BLaER1 treated with 17β-estradiol and CSF1 and Interleukin-3, amounts not matched to agents 10 nM and 100 nM (cell line): Measurements from ENCODE around the gene KSR2.

ENCODE experiments used
- H3K27ac ChIP-seq, 11 experiments: shearing (Covaris generic); formaldehyde crosslinking; 2 replicates each; pipeline ENCODE4 v1.8.1; 2022
- H3K27me3 ChIP-seq, 11 experiments: shearing (Covaris generic); formaldehyde crosslinking; 2 replicates each; pipeline ENCODE4 v1.8.1; 2022
- H3K36me3 ChIP-seq, 11 experiments: shearing (Covaris generic); formaldehyde crosslinking; 2 replicates each; pipeline ENCODE4 v1.8.1; 2022
- H3K4me1 ChIP-seq, 10 experiments: shearing (Covaris generic); formaldehyde crosslinking; 2 replicates each; pipeline ENCODE4 v1.8.1; 2022
- H3K4me2 ChIP-seq, 11 experiments: shearing (Covaris generic); formaldehyde crosslinking; 2 replicates each; pipeline ENCODE4 v1.8.1; 2022
- H3K4me3 ChIP-seq, 10 experiments: shearing (Covaris generic); formaldehyde crosslinking; 2 replicates each; pipeline ENCODE4 v1.8.1; 2022
- H3K9ac ChIP-seq, 11 experiments: shearing (Covaris generic); formaldehyde crosslinking; 2 replicates each; pipeline ENCODE4 v1.8.1; 2022
- H3K9me3 ChIP-seq, 11 experiments: shearing (Covaris generic); formaldehyde crosslinking; replicated peaks in 1 of 11; 2 replicates each; pipeline ENCODE4 v1.8.1; 2022
- H4K20me1 ChIP-seq, 11 experiments: shearing (Covaris generic); formaldehyde crosslinking; 2 replicates each; pipeline ENCODE4 v1.8.1; 2022
- Cebpa-rat ChIP-seq, 11 experiments: shearing (Covaris generic); IDR thresholded peaks; 2 replicates each; pipeline ENCODE4 v1.8.1; 2022

KSR2 gene

GRCh38 chr12:117968826-117969659 is at the start of gene KSR2:
Gene KSR2, minus strand, starts transcription at chr12:117968990. Its CDS starts 735 bp downstream, at chr12:117968255.
- peaks cover 0 to 5% (median 0%) of the 10 kb centered on the region in 11 experiments; a peak in 2 of 22 replicates for H4K20me1 ChIP-seq
- H3K9ac ChIP-seq: peak within 1 kb of the TSS in 10 of 11 experiments; percentile 25 to 67 (median 50); a peak in 13 of 22 replicates
- H3K4me3 ChIP-seq: peak within 1 kb of the TSS; percentile 64 to 78 (median 70)
- no peak for TF ChIP-seq Cebpa-rat (IDR thresholded peaks at IDR 0.05)
- peak within 1 kb of the TSS; percentile 75 to 96 (median 93) for H3K4me2 ChIP-seq
- H3K27ac ChIP-seq: no peak within 1 kb of the TSS
- H3K27me3 ChIP-seq: peaks cover 53 to 69% (median 62%) of the 10 kb centered on the region in 11 experiments
- H3K9me3 ChIP-seq: peaks cover 19 to 34% (median 28%) of the 10 kb centered on the region in 11 experiments
- H3K36me3 ChIP-seq: no peaks in the 10 kb centered on the region
- peaks cover 0 to 11% (median 0%) of the 10 kb centered on the region in 10 experiments; a peak in 4 of 20 replicates for H3K4me1 ChIP-seq

DNA sequence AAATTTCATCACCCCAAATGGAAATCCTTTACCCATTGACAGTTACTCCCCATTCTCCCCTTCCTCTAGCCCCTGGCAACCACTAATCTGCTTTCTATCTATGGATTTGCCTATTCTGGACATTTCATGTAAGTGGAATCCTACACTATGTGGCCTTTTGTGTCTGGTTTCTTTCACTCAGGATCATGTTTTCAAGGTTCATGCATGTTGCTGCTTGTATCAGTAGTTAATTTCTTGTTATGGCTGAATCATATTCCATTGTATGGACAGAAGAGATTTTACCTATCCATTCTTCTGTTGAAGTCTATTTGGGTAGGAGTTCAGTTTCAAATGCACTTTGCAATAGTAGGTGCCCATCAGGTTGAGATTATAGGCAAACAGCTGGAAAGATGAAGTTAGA is 49.1 kb upstream of the KSR2 start:
- peak overlapping the region in 9 of 10 experiments; percentile 78 to 96 (median 91); a peak in 16 of 20 replicates for H3K4me3 ChIP-seq

DNA sequence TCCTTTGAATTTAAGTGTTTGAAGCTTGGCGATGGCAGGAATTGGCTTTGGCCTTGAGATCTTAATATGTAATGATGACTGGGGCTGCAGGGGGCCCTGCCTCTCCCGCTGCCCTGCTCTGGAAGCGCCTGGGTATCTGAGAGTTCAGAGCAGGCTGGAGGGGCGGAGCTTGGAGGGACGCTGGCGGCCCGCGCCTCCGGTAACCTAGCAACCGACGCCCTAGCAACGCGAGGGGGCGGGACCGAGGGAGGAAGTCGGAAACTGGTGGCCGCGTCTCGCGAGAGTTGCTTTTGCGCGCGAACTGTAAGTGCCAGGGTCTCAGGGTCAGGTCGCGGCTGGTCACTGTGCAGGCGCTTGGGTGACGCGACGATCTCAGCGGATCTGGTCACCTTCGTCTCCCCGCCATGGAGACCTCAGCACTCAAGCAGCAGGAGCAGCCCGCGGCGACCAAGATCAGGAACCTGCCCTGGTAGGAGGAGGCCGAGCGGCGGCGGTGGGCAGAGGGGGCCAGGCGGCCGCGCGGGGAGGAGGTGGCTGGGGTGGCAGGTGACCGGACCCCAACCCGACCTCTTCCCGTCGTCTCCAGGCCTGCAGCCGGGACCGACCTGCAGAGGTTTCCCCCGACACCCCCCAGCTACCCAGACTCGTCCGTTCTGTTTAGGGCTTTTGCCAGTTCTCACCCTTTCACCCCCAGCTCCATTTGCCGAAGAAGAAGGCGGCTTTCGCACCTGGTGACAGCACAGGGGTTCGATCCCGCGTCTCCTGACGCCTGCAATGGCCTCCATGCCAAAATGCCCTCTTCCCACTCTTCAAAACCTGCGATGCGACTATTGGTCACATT is 47.9 kb upstream of the KSR2 start, which contains the start of gene RFC5:
TSS of gene RFC5 (plus strand) at position 280 of the 841 bp plus-strand sequence. CDS start at position 405, 125 bp downstream.
- Histone ChIP-seq H3K27ac (peak within 1 kb of the TSS; percentile 34 to 91 (median 83); a peak in 21 of 22 replicates), H4K20me1 (peaks cover 0 to 7% (median 0%) of the 10 kb centered on the region in 11 experiments; a peak in 1 of 22 replicates), H3K27me3 (no peaks in the 10 kb centered on the region), H3K4me1 (peaks cover 19 to 34% (median 26%) of the 10 kb centered on the region in 10 experiments), H3K4me2 (peak within 1 kb of the TSS; percentile 86 to 99 (median 92)), H3K9ac (peak within 1 kb of the TSS; percentile 84 to 94 (median 91)), H3K4me3 (peak within 1 kb of the TSS; percentile 78 to 96 (median 91)), H3K36me3 (peaks cover 25 to 38% (median 36%) of the 10 kb centered on the region in 11 experiments), H3K9me3 (peaks cover 0 to 9% (median 4%) of the 10 kb centered on the region in 11 experiments; a peak in 7 of 22 replicates)
- no peak for TF ChIP-seq Cebpa-rat (IDR thresholded peaks at IDR 0.05)

More for the DNA sequence above, 49.1 kb upstream of the KSR2 start:
- Histone ChIP-seq H3K36me3 (peaks cover 38 to 51% (median 49%) of the 10 kb centered on the region in 11 experiments), H3K27me3 (no peaks in the 10 kb centered on the region), H3K4me2 (peak overlapping the region; percentile 86 to 99 (median 92)), H3K9me3 (0 out of 22 replicates have a peak, but pooled peaks cover 0 to 4% (median 0%) of the 10 kb centered on the region in 11 experiments), H3K4me1 (peaks cover 19 to 34% (median 26%) of the 10 kb centered on the region in 10 experiments), H3K9ac (peak overlapping the region in 9 of 11 experiments; percentile 84 to 94 (median 91); a peak in 18 of 22 replicates), H4K20me1 (peaks cover 0 to 7% (median 0%) of the 10 kb centered on the region in 11 experiments; a peak in 1 of 22 replicates), H3K27ac (0 out of 22 replicates have a peak overlapping the region, but pooled peaks of 1 of the 11 experiments have one; percentile 82)
- no peak for TF ChIP-seq Cebpa-rat (IDR thresholded peaks at IDR 0.05)

DNA sequence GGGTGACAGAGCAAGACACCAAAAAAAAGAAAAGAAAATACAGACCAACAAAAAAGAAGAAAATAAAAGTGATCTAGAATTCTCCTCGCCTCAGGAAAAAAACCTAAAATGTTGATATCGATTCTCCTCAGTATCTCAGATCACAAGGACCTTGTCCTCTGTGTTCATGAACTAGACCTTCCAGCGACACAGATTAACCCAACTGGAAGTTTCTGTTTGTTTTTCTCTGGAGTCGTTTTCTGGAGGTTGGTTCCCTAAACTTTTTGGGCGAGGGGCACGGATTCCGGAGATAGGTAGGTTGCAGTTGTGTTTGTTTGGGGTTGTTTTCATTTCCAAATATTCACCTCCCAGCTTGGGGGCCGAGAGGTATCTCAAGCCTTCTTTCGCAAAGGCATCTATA is 47.2 kb upstream of the KSR2 start:
- peaks cover 0 to 7% (median 0%) of the 10 kb centered on the region in 11 experiments; a peak in 1 of 22 replicates for H4K20me1 ChIP-seq
- peak overlapping the region in 1 of 11 experiments; percentile 83; a peak in 1 of 22 replicates for H3K27ac ChIP-seq
- H3K9ac ChIP-seq: peak overlapping the region in 9 of 11 experiments; percentile 84 to 94 (median 91); a peak in 15 of 22 replicates
- peaks cover 0 to 13% (median 5%) of the 10 kb centered on the region in 11 experiments; a peak in 7 of 22 replicates for H3K9me3 ChIP-seq
- TF ChIP-seq Cebpa-rat (IDR thresholded peaks at IDR 0.05): no peak
- H3K4me1 ChIP-seq: peaks cover 19 to 34% (median 26%) of the 10 kb centered on the region in 10 experiments
- peaks cover 19 to 31% (median 29%) of the 10 kb centered on the region in 11 experiments for H3K36me3 ChIP-seq
- H3K27me3 ChIP-seq: no peaks in the 10 kb centered on the region
- peak overlapping the region; percentile 64 to 98 (median 91) for H3K4me2 ChIP-seq
- H3K4me3 ChIP-seq: peak overlapping the region in 9 of 10 experiments; percentile 78 to 96 (median 91); a peak in 13 of 20 replicates

DNA sequence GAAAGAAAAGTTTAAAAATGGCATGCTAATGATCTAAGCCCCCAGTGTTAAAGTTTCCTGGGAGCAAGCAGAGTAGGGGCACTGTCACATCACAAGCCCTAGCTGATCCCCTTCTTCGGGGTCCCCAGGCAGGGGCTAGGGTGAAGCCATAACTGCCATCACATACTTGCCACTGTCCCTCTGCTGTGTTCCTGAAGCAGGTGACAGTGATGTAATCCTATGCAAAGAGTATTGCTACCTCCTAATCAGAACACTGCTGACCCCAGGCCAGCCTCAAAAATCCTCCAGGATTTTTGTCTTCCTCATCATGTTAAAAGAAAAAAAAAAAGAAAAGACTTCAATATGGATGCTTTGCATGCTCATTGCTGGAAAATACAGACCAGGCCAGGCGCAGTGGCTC is 46.5 kb upstream of the KSR2 start:
- H3K4me3 ChIP-seq: no peak overlapping the region
- no peaks in the 10 kb centered on the region for H3K27me3 ChIP-seq
- H3K9me3 ChIP-seq: peaks cover 0 to 13% (median 5%) of the 10 kb centered on the region in 11 experiments; a peak in 7 of 22 replicates
- peaks cover 19 to 34% (median 26%) of the 10 kb centered on the region in 10 experiments for H3K4me1 ChIP-seq
- H3K27ac ChIP-seq: no peak overlapping the region
- H3K4me2 ChIP-seq: no peak overlapping the region
- H3K9ac ChIP-seq: no peak overlapping the region
- peaks cover 13 to 25% (median 23%) of the 10 kb centered on the region in 11 experiments for H3K36me3 ChIP-seq
- H4K20me1 ChIP-seq: peaks cover 0 to 7% (median 0%) of the 10 kb centered on the region in 11 experiments; a peak in 1 of 22 replicates
- TF ChIP-seq Cebpa-rat (IDR thresholded peaks at IDR 0.05): no peak

DNA sequence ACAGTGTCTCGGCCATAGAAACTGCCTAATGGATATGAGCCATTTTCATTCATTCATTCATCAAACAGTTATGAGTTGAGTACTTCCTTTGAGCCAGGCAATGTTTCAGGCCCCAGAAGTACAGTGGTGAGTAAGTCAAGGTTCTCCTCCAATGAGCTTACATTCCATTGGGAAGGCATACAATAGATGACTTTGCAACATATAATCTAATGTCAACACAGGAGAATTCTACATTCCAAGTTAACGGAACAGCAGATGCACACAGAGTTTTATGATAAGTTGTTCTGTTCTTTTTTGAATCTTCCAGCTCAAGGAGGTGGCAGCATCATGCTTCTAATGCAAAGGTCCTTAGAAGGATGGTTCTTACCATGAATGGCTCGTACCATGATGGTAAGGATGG is 44.5 kb upstream of the KSR2 start:
- Histone ChIP-seq H3K4me1 (peaks cover 14 to 19% (median 18%) of the 10 kb centered on the region in 10 experiments), H3K27ac (no peak overlapping the region), H3K27me3 (no peaks in the 10 kb centered on the region), H3K4me2 (no peak overlapping the region), H3K36me3 (peaks cover 0 to 5% (median 2%) of the 10 kb centered on the region in 11 experiments; a peak in 8 of 22 replicates), H3K4me3 (no peak overlapping the region), H3K9me3 (peaks cover 0 to 13% (median 5%) of the 10 kb centered on the region in 11 experiments; a peak in 7 of 22 replicates), H3K9ac (no peak overlapping the region), H4K20me1 (peaks cover 0 to 5% (median 0%) of the 10 kb centered on the region in 11 experiments; a peak in 1 of 22 replicates)
- no peak for TF ChIP-seq Cebpa-rat (IDR thresholded peaks at IDR 0.05)

DNA sequence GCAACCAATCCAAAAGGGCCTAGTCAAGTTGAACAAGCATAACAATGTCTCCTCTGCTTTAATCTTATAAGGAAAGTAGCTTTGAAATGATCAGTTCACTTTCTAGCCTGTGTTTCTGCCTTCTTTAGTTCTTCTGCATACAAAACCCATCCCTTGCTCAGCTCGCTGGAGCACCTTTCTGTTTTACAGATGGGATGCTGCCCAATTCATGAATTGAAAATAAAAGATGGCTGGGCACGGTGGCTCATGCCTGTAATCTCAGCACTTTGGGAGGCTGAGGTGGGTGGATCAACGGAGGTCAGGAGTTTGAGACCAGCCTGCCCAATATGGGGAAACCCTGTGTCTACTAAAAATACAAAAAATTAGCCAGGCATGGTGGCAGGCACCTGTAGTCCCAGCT is 43.2 kb upstream of the KSR2 start:
- no peak for TF ChIP-seq Cebpa-rat (IDR thresholded peaks at IDR 0.05)
- no peak overlapping the region for H3K4me2 ChIP-seq
- H3K9ac ChIP-seq: no peak overlapping the region
- peaks cover 0 to 13% (median 5%) of the 10 kb centered on the region in 11 experiments; a peak in 7 of 22 replicates for H3K9me3 ChIP-seq
- peaks cover under 1 to 7% (median 5%) of the 10 kb centered on the region in 10 experiments; a peak in 15 of 20 replicates for H3K4me1 ChIP-seq
- H3K27ac ChIP-seq: no peak overlapping the region
- H3K36me3 ChIP-seq: no peaks in the 10 kb centered on the region
- no peaks in the 10 kb centered on the region for H4K20me1 ChIP-seq
- no peaks in the 10 kb centered on the region for H3K27me3 ChIP-seq
- no peak overlapping the region for H3K4me3 ChIP-seq

DNA sequence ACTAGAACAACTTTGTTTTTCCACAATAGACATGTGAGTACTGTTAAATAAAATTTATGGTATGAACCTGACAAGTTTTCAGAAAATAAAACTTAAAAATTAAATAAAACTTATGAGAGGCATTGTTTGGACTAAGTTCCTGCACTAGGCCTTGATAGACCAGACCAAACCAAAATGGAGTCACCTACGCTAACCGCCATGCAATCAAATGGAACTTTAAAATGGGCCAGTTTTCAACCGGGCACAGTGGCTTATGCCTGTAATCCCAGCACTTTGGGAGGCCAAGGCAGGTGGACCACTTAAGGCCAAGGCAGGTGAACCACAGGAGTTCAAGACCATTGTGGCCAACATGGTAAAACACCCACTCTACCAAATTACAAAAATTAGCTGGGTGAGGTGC is 42.6 kb upstream of the KSR2 start:
- no peak for TF ChIP-seq Cebpa-rat (IDR thresholded peaks at IDR 0.05)
- Histone ChIP-seq H3K9me3 (peaks cover 0 to 13% (median 5%) of the 10 kb centered on the region in 11 experiments; a peak in 7 of 22 replicates), H3K9ac (no peak overlapping the region), H4K20me1 (no peaks in the 10 kb centered on the region), H3K4me3 (no peak overlapping the region), H3K4me1 (peaks cover 0 to 7% (median 5%) of the 10 kb centered on the region in 10 experiments; a peak in 11 of 20 replicates), H3K27me3 (no peaks in the 10 kb centered on the region), H3K27ac (no peak overlapping the region), H3K36me3 (no peaks in the 10 kb centered on the region), H3K4me2 (no peak overlapping the region)
